Loucy (cell line): ENCODE data around the gene EEF1A1.

ENCODE experiments used
- EZH2phosphoT487 ChIP-seq: fragments of 200-600 bp; IDR thresholded peaks from 2 replicates; pipeline ENCODE4 v1.6.1; 2018; ENCODE audit warnings: antibody characterized with exemption, mild to moderate bottlenecking, moderate library complexity, borderline replicate concordance
- TF ChIP-seq, protein P1 (sequence below): fragments of 200-600 bp; sonication (generic); conservative IDR thresholded peaks from 2 replicates; pipeline ENCODE4 v1.5.1; 2014; ENCODE audit warnings: mild to moderate bottlenecking, antibody characterized with exemption, low read length

DNA sequence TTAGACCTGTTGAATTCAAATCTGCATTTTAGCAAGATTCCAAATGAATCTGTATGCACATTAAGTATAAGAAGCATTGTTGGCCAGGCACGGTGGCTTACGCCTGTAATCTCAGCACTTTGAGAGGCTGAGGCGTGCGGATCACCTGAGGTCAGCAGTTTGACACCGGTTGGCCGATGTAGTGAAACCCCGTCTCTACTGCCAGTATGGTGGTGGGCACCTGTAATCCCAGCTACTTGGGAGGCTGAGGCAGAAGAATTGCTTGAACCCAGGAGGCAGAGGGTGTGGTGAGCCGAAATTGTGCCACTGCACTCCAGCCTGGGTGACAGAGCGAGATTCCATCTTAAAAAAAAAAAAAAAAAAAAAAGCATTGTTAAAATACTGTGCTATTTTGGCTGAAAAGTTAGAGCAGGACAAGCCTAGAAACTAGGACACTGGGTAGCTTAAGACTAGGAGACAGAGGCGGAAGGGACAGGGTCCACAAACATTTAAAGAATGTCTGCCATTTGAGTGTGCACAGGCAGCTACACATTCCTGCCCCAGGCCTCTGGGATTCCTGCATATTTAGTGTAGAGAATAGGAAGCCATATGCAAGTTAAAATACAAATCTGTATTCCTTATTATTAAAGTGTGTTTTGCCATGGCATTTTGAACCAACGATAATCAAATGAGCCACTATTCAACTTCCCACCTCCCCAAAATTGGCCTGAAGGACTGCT lies 45.1 kb upstream of the EEF1A1 start:
- TF ChIP-seq, protein P1, sequence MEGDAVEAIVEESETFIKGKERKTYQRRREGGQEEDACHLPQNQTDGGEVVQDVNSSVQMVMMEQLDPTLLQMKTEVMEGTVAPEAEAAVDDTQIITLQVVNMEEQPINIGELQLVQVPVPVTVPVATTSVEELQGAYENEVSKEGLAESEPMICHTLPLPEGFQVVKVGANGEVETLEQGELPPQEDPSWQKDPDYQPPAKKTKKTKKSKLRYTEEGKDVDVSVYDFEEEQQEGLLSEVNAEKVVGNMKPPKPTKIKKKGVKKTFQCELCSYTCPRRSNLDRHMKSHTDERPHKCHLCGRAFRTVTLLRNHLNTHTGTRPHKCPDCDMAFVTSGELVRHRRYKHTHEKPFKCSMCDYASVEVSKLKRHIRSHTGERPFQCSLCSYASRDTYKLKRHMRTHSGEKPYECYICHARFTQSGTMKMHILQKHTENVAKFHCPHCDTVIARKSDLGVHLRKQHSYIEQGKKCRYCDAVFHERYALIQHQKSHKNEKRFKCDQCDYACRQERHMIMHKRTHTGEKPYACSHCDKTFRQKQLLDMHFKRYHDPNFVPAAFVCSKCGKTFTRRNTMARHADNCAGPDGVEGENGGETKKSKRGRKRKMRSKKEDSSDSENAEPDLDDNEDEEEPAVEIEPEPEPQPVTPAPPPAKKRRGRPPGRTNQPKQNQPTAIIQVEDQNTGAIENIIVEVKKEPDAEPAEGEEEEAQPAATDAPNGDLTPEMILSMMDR: no peak
- TF ChIP-seq EZH2phosphoT487: no peak
